Rectal smooth muscle tissue (tissue), 1 donor: ENCODE measurements around the gene LCN9.

ENCODE experiments used
- H3K27ac ChIP-seq: one replicate; pipeline ENCODE4 v1.7.0; 2013; ENCODE audit warnings: low read depth, low read length, inconsistent platforms
- H3K27me3 ChIP-seq: one replicate; pipeline ENCODE4 v1.7.0; 2013; ENCODE audit warnings: low read length; ENCODE audit not compliant: control insufficient read depth, insufficient read depth
- H3K36me3 ChIP-seq: one replicate; pipeline ENCODE4 v1.7.0; 2013; ENCODE audit warnings: low read length; ENCODE audit not compliant: control insufficient read depth, insufficient read depth
- H3K4me1 ChIP-seq: one replicate; pipeline ENCODE4 v1.7.0; 2013; ENCODE audit warnings: low read length; ENCODE audit not compliant: control insufficient read depth, insufficient read depth
- H3K4me3 ChIP-seq: one replicate; pipeline ENCODE4 v1.7.0; 2013; ENCODE audit warnings: low read length
- H3K9ac ChIP-seq: one replicate; pipeline ENCODE4 v1.7.0; 2013; ENCODE audit warnings: low read length

The LCN9 gene

GRCh38 chr9:135655317-135655716 is 7.8 kb upstream of the LCN9 start:
- Histone ChIP-seq H3K27me3 (no peaks in the 10 kb centered on the region), H3K4me1 (no peaks in the 10 kb centered on the region), H3K36me3 (no peaks in the 10 kb centered on the region), H3K4me3 (no peak overlapping the region), H3K27ac (no peak overlapping the region), H3K9ac (no peak overlapping the region)

- Histone ChIP-seq H3K9ac (no peak overlapping the region), H3K36me3 (no peaks in the 10 kb centered on the region), H3K27me3 (no peaks in the 10 kb centered on the region), H3K4me1 (no peaks in the 10 kb centered on the region), H3K27ac (no peak overlapping the region), H3K4me3 (no peak overlapping the region)
Measured at GRCh38 chr9:135657416-135657815, 5.7 kb upstream of the LCN9 start.

- no peaks in the 10 kb centered on the region for H3K27me3 ChIP-seq
- H3K9ac ChIP-seq: no peak overlapping the region
- no peaks in the 10 kb centered on the region for H3K36me3 ChIP-seq
- H3K4me1 ChIP-seq: no peaks in the 10 kb centered on the region
- H3K4me3 ChIP-seq: no peak overlapping the region
- H3K27ac ChIP-seq: no peak overlapping the region
Measured at GRCh38 chr9:135659252-135659651, 3.9 kb upstream of the LCN9 start.

- H3K4me3 ChIP-seq: no peak overlapping the region
- no peaks in the 10 kb centered on the region for H3K27me3 ChIP-seq
Measured at GRCh38 chr9:135660407-135660806, 2.7 kb upstream of the LCN9 start.

GRCh38 chr9:135661816-135662560 is 1.1 kb upstream of the LCN9 start:
- no peak overlapping the region for H3K9ac ChIP-seq
- no peaks in the 10 kb centered on the region for H3K27me3 ChIP-seq
- H3K36me3 ChIP-seq: no peaks in the 10 kb centered on the region
- H3K4me1 ChIP-seq: no peaks in the 10 kb centered on the region
- no peak overlapping the region for H3K4me3 ChIP-seq
- H3K27ac ChIP-seq: no peak overlapping the region

More at GRCh38 chr9:135660407-135660806, 2.7 kb upstream of the LCN9 start:
- no peaks in the 10 kb centered on the region for H3K4me1 ChIP-seq
- no peaks in the 10 kb centered on the region for H3K36me3 ChIP-seq
- no peak overlapping the region for H3K27ac ChIP-seq
- no peak overlapping the region for H3K9ac ChIP-seq

GRCh38 chr9:135663451-135663770 is 302 bp downstream of the LCN9 start:
- no peak overlapping the region for H3K9ac ChIP-seq
- no peaks in the 10 kb centered on the region for H3K36me3 ChIP-seq
- H3K4me1 ChIP-seq: no peaks in the 10 kb centered on the region
- H3K27me3 ChIP-seq: no peaks in the 10 kb centered on the region
- no peak overlapping the region for H3K27ac ChIP-seq
- H3K4me3 ChIP-seq: no peak overlapping the region

GRCh38 chr9:135663857-135664256 is 748 bp downstream of the LCN9 start:
- H3K4me3 ChIP-seq: no peak overlapping the region
- H3K27ac ChIP-seq: no peak overlapping the region
- no peaks in the 10 kb centered on the region for H3K27me3 ChIP-seq
- H3K36me3 ChIP-seq: no peaks in the 10 kb centered on the region
- no peak overlapping the region for H3K9ac ChIP-seq
- H3K4me1 ChIP-seq: no peaks in the 10 kb centered on the region

- no peaks in the 10 kb centered on the region for H3K27me3 ChIP-seq
- no peak overlapping the region for H3K4me3 ChIP-seq
- H3K27ac ChIP-seq: no peak overlapping the region
- H3K9ac ChIP-seq: no peak overlapping the region
- no peaks in the 10 kb centered on the region for H3K4me1 ChIP-seq
- H3K36me3 ChIP-seq: no peaks in the 10 kb centered on the region
Measured at GRCh38 chr9:135664266-135664665, 1.2 kb downstream of the LCN9 start.

GRCh38 chr9:135664801-135665794 is 2.0 kb downstream of the LCN9 start:
- Histone ChIP-seq H3K27me3 (no peaks in the 10 kb centered on the region), H3K36me3 (no peaks in the 10 kb centered on the region), H3K4me1 (no peaks in the 10 kb centered on the region), H3K27ac (no peak overlapping the region), H3K9ac (no peak overlapping the region), H3K4me3 (no peak overlapping the region)

- Histone ChIP-seq H3K4me3 (no peak overlapping the region), H3K9ac (no peak overlapping the region), H3K4me1 (no peaks in the 10 kb centered on the region), H3K36me3 (no peaks in the 10 kb centered on the region), H3K27ac (no peak overlapping the region), H3K27me3 (no peaks in the 10 kb centered on the region)
Measured at GRCh38 chr9:135665795-135666189, 2.7 kb downstream of the LCN9 start.

GRCh38 chr9:135666534-135667462 is 3.7 kb downstream of the LCN9 start:
- Histone ChIP-seq H3K27ac (no peak overlapping the region), H3K4me1 (no peaks in the 10 kb centered on the region), H3K4me3 (no peak overlapping the region), H3K27me3 (no peaks in the 10 kb centered on the region), H3K36me3 (no peaks in the 10 kb centered on the region), H3K9ac (no peak overlapping the region)

GRCh38 chr9:135667463-135668001 is 4.4 kb downstream of the LCN9 start:
- Histone ChIP-seq H3K4me1 (no peaks in the 10 kb centered on the region), H3K36me3 (no peaks in the 10 kb centered on the region), H3K27me3 (no peaks in the 10 kb centered on the region), H3K27ac (no peak overlapping the region), H3K9ac (no peak overlapping the region), H3K4me3 (no peak overlapping the region)
